Non-pigmented ciliary epithelial cell (primary cell): ENCODE measurements around the gene CTNNA1.
"Not testable (repeated sequence)": the region's sequence is repeated elsewhere in the genome, so short reads cannot be mapped to it uniquely, and the experiment has no call there.

Experiments
- DNase-seq: peaks from one replicate; pipeline ENCODE4 v3.0.0-alpha.2; 2010; ENCODE audit warnings: low read depth

The CTNNA1 gene

DNA sequence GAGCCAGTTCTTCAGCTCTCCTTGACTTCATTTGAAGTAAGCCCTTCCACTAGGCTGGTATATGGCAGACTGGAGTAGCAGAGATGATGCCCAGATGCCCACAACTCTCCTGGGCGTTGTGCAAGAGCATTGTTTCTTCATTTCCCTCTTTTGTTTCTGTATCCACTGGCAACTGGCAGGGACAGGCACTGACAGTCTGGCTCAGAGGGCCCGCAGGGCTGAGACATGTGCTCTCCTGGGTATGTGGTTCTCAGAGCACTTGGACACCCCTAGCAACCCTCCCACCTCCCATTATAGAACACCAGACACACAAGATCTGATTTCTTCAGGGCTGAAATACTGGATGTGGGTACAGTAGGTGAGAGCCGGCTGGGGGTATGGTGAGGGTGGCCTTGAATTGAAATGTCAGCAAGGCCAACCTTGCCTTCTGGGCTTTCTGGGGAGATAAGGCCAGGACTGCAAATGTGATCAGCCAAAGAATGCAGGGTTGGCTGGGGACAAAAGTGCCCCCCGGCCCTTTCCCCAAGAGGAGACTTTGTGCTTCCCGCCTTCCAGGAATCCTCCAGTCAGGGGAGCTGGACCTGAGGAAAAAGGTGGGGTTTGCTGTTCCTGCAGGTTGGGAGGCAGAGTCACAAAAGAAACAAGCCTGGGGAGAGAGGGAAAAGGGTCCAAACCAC is 28.6 kb upstream of the CTNNA1 start:
- no peak for DNase-seq

DNA sequence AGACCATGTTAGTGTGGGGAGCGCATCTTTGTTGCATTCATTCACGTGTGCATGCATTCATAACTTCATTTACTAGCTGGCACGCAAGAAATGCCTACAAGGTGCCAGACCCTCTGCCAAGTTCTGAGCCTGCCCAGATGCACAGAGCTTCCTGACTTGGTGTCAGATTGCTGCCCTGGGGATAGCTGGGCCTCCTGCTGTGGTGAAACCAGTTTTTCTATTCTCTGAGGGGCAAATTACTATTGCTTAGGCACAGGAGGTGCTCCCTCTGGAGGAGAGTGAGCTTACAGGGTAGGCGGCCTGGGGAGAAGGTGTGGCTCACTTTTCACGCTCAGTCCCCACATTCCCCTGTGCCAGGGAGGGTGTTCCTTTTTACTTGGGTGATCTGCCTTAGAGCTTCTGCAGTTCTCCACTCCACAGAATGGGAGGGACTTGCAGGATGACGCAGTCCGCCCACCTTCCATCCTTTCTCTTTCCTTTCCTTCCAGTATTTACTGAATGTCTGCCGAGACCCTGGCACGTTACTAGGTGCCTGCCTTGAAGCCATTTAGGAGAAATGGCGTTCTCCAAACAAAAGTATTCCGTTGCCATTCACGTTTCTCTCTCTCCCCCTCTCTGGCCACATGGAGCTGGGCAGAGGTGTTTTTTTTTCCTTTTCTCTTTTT is 27.9 kb upstream of the CTNNA1 start:
- DNase-seq: no peak

- DNase-seq: no peak
Measured at GRCh38 chr5:138725818-138726416, 27.3 kb upstream of the CTNNA1 start.

- DNase-seq: no peak
Measured at GRCh38 chr5:138726848-138727247, 26.4 kb upstream of the CTNNA1 start.

DNA sequence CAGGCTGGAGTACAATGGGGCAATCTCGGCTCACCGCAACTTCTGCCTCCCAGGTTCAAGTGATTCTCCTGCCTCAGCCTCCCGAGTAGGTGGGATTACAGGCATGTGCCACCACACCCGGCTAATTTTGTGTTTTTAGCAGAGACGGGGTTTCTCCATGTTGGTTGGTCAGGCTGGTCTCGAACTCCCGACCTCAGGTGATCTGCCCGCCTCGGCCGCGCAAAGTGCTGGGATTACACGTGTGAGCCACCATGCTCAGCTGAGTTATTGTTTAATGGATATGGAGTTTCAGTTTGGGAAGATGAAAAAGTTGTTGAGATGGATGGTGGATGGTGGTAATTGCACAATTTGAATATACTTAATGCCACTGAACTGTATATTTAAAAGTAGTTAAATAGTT is 22.7 kb upstream of the CTNNA1 start:
- not testable (repeated sequence) for DNase-seq

DNA sequence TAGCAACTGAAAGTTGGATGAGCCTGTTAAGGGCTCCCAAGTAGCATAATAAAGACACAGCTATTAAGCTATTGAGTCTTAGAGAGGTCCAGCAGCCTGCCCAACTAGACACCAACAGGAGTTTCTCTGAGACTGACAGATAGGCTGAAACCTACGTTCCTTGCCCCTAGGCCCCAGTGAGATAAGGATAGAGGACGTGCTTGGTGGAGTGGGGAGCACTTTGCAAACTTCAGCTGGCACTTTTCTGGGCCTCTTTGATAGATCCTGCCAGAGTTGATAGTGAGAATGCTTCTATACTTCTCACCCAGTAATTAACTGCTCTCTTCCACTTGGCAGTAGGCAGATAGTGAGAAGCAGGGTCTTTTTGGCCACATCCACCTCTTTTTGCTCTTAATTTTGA is 20.8 kb upstream of the CTNNA1 start:
- DNase-seq: no peak

DNA sequence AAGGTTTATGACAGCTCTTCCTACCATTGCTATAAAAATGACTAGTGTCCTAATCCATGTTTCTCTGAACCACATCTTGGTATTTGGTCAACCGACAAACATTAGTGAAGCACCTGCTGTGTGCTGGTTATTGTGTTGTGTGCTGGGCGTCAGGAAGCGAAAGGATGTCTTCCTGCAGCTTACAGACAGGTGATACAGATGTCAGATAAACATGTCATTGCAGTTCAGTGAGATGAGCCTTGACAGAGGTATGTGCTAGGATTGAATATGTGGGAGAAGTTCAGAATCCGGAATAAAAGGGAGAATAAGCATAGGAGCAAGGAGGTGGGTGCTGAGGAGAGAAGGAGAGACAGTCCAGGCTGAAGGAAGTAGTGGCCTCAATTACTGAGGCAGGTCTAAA is 20.3 kb upstream of the CTNNA1 start:
- no peak for DNase-seq

GRCh38 chr5:138733509-138733908 is 19.7 kb upstream of the CTNNA1 start:
- DNase-seq: no peak

DNA sequence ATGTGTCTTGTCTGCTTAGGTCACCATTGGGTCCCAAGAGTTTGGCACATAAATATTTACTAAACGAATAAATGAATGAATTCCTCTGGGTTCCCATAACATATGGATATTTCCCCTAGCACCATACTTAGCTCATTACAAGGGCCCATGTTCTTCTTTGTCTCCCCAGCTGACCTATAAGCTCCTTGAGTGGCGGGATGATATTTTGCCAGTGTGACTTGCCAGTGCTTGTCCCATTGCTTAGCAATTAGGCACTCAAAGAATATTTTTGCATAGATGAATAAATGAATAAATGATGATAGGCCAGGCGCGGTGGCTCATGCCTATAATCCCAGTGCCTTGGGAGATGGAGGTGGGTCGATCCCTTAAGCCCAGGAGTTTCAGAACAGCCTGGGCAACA is 16.9 kb upstream of the CTNNA1 start:
- DNase-seq: no peak

- DNase-seq: no peak
Measured at GRCh38 chr5:138737494-138738265, 15.5 kb upstream of the CTNNA1 start.

- no peak for DNase-seq
Measured at GRCh38 chr5:138738399-138738798, 14.8 kb upstream of the CTNNA1 start.

DNA sequence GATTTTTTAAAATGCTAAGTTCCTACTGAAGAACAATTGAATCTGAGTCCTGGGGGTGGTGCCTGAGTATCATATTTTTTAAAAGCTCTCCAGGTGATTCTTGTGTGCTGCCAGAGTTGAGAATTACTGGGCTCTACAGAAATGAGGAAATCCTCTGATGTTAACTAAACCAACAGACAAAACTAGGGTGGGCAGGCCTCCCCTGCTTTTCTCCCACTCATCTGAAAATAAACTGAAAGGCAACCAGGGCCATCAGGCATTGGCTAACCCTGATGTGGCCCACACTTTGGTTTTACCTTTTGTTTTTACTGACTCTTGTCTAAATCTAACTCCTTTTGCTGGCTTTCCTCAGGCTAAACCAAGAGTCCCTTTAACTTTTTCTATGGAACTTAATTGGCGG is 13.3 kb upstream of the CTNNA1 start:
- no peak for DNase-seq

GRCh38 chr5:138743484-138743883 is 9.7 kb upstream of the CTNNA1 start:
- no peak for DNase-seq

- no peak for DNase-seq
Measured at GRCh38 chr5:138745268-138745667, 8.0 kb upstream of the CTNNA1 start.

- DNase-seq: no peak
Measured at GRCh38 chr5:138748630-138749081, 4.6 kb upstream of the CTNNA1 start.

- DNase-seq: not testable (repeated sequence)
Measured at GRCh38 chr5:138751344-138751743, 1.9 kb upstream of the CTNNA1 start.

DNA sequence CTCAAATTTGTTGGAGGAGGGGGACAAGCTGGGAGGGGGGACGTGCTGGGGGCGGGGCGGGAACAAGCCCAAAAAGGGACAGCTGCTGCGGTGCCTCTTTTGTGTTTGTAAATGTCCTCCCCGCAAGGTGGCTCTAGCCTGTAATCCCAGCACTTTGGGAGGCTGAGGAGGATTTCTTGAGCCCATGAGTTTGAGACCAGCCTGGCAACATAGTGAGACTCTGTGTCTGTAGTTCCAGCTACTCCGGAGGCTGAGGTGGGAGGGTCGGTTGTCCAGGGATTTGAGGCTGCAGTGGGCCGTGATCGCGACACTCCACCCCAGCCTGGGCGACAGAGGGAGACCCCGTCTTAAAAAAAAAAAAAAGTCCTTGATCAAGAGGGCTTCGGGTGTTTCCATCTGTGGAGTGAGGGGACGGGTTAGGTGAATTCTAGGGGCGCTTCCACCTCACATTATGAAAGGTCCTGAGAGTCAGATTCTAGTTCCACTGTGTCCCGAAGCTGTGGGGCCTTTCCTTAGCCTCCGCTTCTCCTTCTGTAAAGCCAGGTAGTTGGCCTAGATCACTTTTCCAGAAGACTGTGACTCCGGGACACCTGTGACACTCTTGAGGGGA is 779 bp upstream of the CTNNA1 start:
- DNase-seq: no peak

DNA sequence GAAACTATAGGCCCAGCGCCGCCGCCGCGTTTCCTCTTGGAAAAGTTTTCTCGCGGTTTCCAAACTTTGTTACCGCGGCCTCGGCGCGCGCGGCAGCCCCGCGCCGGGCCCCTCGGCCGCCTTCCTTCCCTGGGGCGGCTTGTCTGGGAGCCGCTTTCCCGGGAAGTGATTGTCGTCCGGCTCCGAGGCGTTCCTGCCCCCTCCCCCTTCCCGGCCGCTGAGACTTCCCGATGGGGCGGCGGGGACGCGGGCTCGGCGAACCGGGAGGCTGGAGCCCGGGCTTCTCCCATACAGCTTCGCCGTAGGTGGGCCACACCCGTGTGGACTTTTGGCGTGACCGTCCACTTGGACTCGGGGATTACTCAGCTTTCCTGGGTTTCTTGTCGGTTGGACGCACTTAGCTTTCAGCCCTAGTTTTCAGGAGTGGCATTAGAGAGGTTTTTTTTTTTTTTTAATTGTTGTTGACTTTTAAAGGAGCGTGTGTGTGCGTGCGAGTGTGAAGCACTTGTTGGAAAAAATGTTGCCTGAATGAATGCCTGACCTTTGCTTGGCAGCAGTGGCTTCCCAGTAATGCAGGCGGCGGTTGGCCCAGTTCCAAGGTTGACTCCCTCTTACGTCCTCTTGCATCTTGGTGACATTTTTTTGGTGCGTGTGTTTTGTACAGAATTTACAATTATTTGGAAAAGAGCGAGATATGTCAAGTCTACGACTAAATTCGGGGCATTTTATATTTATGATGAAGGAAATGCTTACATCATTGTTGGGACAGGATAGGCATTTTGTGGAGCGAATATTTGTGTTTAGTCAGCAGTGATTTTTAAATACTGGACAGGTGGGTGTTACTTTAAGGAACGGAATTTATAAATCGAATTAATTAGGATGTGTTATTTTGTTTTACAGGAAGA is 821 bp downstream of the CTNNA1 start:
- peak; percentile 42 for DNase-seq

GRCh38 chr5:138754699-138755057 is 1.5 kb downstream of the CTNNA1 start:
- DNase-seq: no peak

DNA sequence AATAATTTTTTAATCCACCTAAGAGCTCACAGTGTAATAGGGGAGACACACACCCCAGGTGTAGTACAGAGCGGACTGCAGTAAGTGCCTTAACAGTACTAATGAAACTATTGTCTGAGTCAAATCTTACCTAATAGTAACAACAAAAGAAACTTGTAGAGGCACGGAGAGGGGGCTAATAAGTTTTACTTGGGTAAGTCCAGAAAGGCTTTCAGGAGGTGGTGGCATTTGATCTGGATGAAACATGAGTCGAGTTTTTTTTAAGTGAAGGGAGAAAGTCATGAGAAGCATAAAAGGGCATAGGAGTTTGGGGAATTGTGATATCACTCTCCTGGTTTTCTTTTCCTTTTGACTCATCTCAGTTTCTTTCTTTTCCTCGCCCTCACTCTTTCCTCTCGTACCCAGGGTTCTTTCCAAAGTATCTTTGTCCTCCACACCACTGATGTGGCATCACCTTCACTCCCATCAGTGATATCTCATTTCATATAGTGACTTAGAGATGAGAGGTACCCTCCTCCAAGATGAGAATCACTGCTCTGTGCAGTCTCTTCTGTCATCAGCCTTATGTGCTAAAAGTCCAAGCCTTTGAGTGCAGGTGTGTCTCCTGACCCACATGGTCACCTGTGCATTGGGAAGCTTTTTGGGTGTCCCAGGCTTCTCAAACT is 2.0 kb downstream of the CTNNA1 start:
- no peak for DNase-seq
